ENCODE data around the gene TSPAN31.

DNA sequence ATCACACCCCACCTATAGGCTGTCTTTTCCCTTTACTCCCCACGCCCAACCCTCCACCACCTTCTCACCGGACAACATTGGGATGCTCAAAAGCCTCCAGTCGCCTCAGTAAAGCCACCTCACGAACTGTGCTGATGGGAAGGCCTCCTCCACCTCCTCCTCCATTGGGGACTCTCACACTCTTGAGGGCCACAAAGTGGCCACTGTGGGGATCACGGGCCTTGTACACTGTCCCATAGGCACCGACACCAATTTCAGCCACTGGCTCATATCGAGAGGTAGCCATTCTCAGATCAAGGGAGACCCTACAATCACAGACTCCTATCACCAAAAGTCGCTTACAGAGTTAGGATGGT is 6.6 kb downstream of the TSPAN31 start:
- no peak for TF ChIP-seq POLR2A (IDR thresholded peaks at IDR 0.05; ENCODE audit: low read depth, low read length)
- no peak for TF ChIP-seq POLR2AphosphoS5 (IDR thresholded peaks at IDR 0.05; ENCODE audit: low read depth, low read length)
- TF ChIP-seq TAF1 (IDR thresholded peaks at IDR 0.05; ENCODE audit: low read depth, low read length) = no peak
- TF ChIP-seq SPI1 (IDR thresholded peaks at IDR 0.05; ENCODE audit: low read depth, low read length) = no peak
- no peak for TF ChIP-seq PAX5 (IDR thresholded peaks at IDR 0.05; ENCODE audit: insufficient read depth, low read length, severe bottlenecking)
